Activated CD4-positive, alpha-beta T cell treated with anti-CD3 and anti-CD28 coated beads, Interleukin-10, Interleukin-2, amounts not matched to agents 100 ng/mL and 50 ng/mL, durations not matched to agents 16 hours and 8 hours (primary cell): ENCODE measurements around the gene UFM1.
"Not testable (repeated sequence)": the region's sequence is repeated elsewhere in the genome, so short reads cannot be mapped to it uniquely, and the experiment has no call there.

Experiments used
- DNase-seq: peaks from one replicate; pipeline ENCODE4 v3.0.0-alpha.2; 2020

Gene UFM1

GRCh38 chr13:38349390-38350113, at the start of gene UFM1:
UFM1 (plus strand) TSS chr13:38349851; CDS start chr13:38349920, 69 bp downstream.
- peak; percentile 93 for DNase-seq

- DNase-seq: no peak
These were observed 48.4 kb upstream of the UFM1 start for GRCh38 chr13:38301236-38301635.

- no peak for DNase-seq
These were observed 45.8 kb upstream of the UFM1 start for GRCh38 chr13:38303816-38304320.

- DNase-seq: no peak
These were observed 40.9 kb upstream of the UFM1 start for GRCh38 chr13:38308736-38309135.

GRCh38 chr13:38309397-38309796, 40.3 kb upstream of the UFM1 start:
- DNase-seq: no peak

GRCh38 chr13:38311175-38311574, 38.5 kb upstream of the UFM1 start:
- not testable (repeated sequence) for DNase-seq

- DNase-seq: no peak
These were observed 33.5 kb upstream of the UFM1 start for GRCh38 chr13:38316129-38316528.

GRCh38 chr13:38321654-38322053, 28.0 kb upstream of the UFM1 start:
- no peak for DNase-seq

- DNase-seq: no peak
These were observed 24.2 kb upstream of the UFM1 start for GRCh38 chr13:38325426-38325825.

- DNase-seq: no peak
These were observed 21.0 kb upstream of the UFM1 start for GRCh38 chr13:38328699-38329098.

GRCh38 chr13:38334845-38335244, 14.8 kb upstream of the UFM1 start:
- no peak for DNase-seq

GRCh38 chr13:38338089-38338488, 11.6 kb upstream of the UFM1 start:
- no peak for DNase-seq

GRCh38 chr13:38340624-38341023, 9.0 kb upstream of the UFM1 start:
- no peak for DNase-seq

- no peak for DNase-seq
These were observed 8.4 kb upstream of the UFM1 start for GRCh38 chr13:38341149-38341692.

- no peak for DNase-seq
These were observed 2.9 kb upstream of the UFM1 start for GRCh38 chr13:38346764-38347163.

GRCh38 chr13:38348861-38349389, 726 bp upstream of the UFM1 start:
- peak; percentile 46 for DNase-seq

GRCh38 chr13:38350114-38350617, 515 bp downstream of the UFM1 start:
- peak; percentile 53 for DNase-seq

- DNase-seq: no peak
These were observed 6.0 kb downstream of the UFM1 start for GRCh38 chr13:38355595-38356119.

- DNase-seq: no peak
These were observed 9.0 kb downstream of the UFM1 start for GRCh38 chr13:38358684-38359083.

GRCh38 chr13:38361542-38362262, 12.1 kb downstream of the UFM1 start:
- no peak for DNase-seq

GRCh38 chr13:38363219-38363618, 13.6 kb downstream of the UFM1 start:
- no peak for DNase-seq

GRCh38 chr13:38363746-38364145, 14.1 kb downstream of the UFM1 start:
- not testable (repeated sequence) for DNase-seq

- no peak for DNase-seq
These were observed 16.0 kb downstream of the UFM1 start for GRCh38 chr13:38365661-38366060.
